ENCODE results near the gene PBX3.

Gene PBX3

GRCh38 chr9:125749287-125749935 is 2.2 kb downstream of the PBX3 start:
- no peak for DNase-seq (ENCODE audit: low read depth)

GRCh38 chr9:125749951-125750626 is 2.9 kb downstream of the PBX3 start:
- DNase-seq (ENCODE audit: low read depth), result peak; percentile 27

GRCh38 chr9:125750627-125751011 is 3.4 kb downstream of the PBX3 start:
- peak; percentile 12 for DNase-seq (ENCODE audit: low read depth)

- DNase-seq (ENCODE audit: low read depth), result peak; percentile 29
Observed at GRCh38 chr9:125752070-125752628, 5.0 kb downstream of the PBX3 start.

- no peak for DNase-seq (ENCODE audit: low read depth)
Observed at GRCh38 chr9:125754096-125754495, 6.9 kb downstream of the PBX3 start.

GRCh38 chr9:125755340-125755739 is 8.2 kb downstream of the PBX3 start:
- DNase-seq (ENCODE audit: low read depth), result no peak

- DNase-seq (ENCODE audit: low read depth), result peak; percentile 20
Observed at GRCh38 chr9:125756518-125756917, 9.3 kb downstream of the PBX3 start.

- DNase-seq (ENCODE audit: low read depth), result no peak
Observed at GRCh38 chr9:125757834-125758233, 10.7 kb downstream of the PBX3 start.

- DNase-seq (ENCODE audit: low read depth), result peak; percentile 33
Observed at GRCh38 chr9:125758986-125759763, 12.0 kb downstream of the PBX3 start.

- peak; percentile 22 for DNase-seq (ENCODE audit: low read depth)
Observed at GRCh38 chr9:125759764-125760129, 12.6 kb downstream of the PBX3 start.

- DNase-seq (ENCODE audit: low read depth), result no peak
Observed at GRCh38 chr9:125760537-125760936, 13.4 kb downstream of the PBX3 start.

- DNase-seq (ENCODE audit: low read depth), result no peak
Observed at GRCh38 chr9:125761676-125762450, 14.7 kb downstream of the PBX3 start.

- peak; percentile 30 for DNase-seq (ENCODE audit: low read depth)
Observed at GRCh38 chr9:125763394-125763801, 16.2 kb downstream of the PBX3 start.

GRCh38 chr9:125764198-125764597 is 17.0 kb downstream of the PBX3 start:
- DNase-seq (ENCODE audit: low read depth), result no peak

- no peak for DNase-seq (ENCODE audit: low read depth)
Observed at GRCh38 chr9:125766468-125767221, 19.5 kb downstream of the PBX3 start.

- no peak for DNase-seq (ENCODE audit: low read depth)
Observed at GRCh38 chr9:125767349-125767748, 20.2 kb downstream of the PBX3 start.

- no peak for DNase-seq (ENCODE audit: low read depth)
Observed at GRCh38 chr9:125768803-125769202, 21.6 kb downstream of the PBX3 start.

- DNase-seq (ENCODE audit: low read depth), result no peak
Observed at GRCh38 chr9:125771037-125771436, 23.9 kb downstream of the PBX3 start.

- DNase-seq (ENCODE audit: low read depth), result no peak
Observed at GRCh38 chr9:125772740-125773139, 25.6 kb downstream of the PBX3 start.

GRCh38 chr9:125774106-125774505 is 26.9 kb downstream of the PBX3 start:
- DNase-seq (ENCODE audit: low read depth), result no peak

- DNase-seq (ENCODE audit: low read depth), result peak; percentile 40
Observed at GRCh38 chr9:125776789-125777188, 29.6 kb downstream of the PBX3 start.

All from EH (cell line).